Thyroid gland (tissue), 4 donors: ENCODE results near the gene CADPS.

ENCODE experiments used
- POLR2A ChIP-seq, 2 donors: fragments of 450-650 bp; IDR thresholded peaks; one replicate each; pipeline ENCODE4 v1.6.1; 2017; ENCODE audit warnings: antibody characterized with exemption in 2 of 2, mild to moderate bottlenecking in 2 of 2, moderate library complexity in 1 of 2
- TF ChIP-seq, protein P1 (sequence below), 6 experiments: fragments of 200-600 bp in 3 of 6; fragments of 450-650 bp in 3 of 6; sonication (generic) in 3 of 6; IDR thresholded peaks; one replicate each; pipeline ENCODE4 v1.5.1; 2016 to 2019; ENCODE audit warnings: antibody characterized with exemption in 6 of 6, mild to moderate bottlenecking in 2 of 6, inconsistent platforms in 1 of 6, moderate library complexity in 1 of 6

DNA sequence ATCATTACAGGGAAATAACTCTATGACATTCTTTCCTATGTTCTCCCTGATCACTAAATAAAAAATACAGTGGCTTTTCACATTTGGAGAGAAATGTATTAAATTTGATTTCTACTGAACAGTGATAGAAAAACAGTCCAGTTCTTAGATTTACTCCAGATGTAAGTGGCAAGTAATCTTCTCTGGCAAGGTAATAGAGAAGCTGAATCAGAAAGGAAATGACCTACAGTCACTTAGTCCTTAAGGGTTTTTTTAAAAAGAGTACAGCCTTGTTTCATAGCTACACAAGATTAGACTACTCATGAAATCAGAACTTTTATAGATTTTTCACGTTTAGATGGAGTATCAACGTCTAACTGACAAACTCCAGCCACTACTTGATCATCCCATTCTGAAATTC lies 236.9 kb downstream of the CADPS start:
- TF ChIP-seq, protein P1, sequence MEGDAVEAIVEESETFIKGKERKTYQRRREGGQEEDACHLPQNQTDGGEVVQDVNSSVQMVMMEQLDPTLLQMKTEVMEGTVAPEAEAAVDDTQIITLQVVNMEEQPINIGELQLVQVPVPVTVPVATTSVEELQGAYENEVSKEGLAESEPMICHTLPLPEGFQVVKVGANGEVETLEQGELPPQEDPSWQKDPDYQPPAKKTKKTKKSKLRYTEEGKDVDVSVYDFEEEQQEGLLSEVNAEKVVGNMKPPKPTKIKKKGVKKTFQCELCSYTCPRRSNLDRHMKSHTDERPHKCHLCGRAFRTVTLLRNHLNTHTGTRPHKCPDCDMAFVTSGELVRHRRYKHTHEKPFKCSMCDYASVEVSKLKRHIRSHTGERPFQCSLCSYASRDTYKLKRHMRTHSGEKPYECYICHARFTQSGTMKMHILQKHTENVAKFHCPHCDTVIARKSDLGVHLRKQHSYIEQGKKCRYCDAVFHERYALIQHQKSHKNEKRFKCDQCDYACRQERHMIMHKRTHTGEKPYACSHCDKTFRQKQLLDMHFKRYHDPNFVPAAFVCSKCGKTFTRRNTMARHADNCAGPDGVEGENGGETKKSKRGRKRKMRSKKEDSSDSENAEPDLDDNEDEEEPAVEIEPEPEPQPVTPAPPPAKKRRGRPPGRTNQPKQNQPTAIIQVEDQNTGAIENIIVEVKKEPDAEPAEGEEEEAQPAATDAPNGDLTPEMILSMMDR (IDR thresholded peaks at IDR 0.05): no peak
- TF ChIP-seq POLR2A (IDR thresholded peaks at IDR 0.05): no peak
